Activated naive CD4-positive, alpha-beta T cell (primary cell): ENCODE data around the gene LPAR1.
"Not testable (repeated sequence)": the region's sequence is repeated elsewhere in the genome, so short reads cannot be mapped to it uniquely, and the experiment has no call there.

Experiments used
- DNase-seq, 4 experiments: peaks; one replicate each; lab custom pipeline; 2025; lab: John Stamatoyannopoulos, UW

The LPAR1 gene

GRCh38 chr9:111038331-111039230 lies at the start of gene LPAR1:
Gene LPAR1 (minus strand): TSS chr9:111038470. CDS start chr9:110972117, 66,353 bp downstream.
- no peak for DNase-seq

GRCh38 chr9:111078391-111079038 lies 40.2 kb upstream of the LPAR1 start:
- no peak for DNase-seq

GRCh38 chr9:111076519-111076918 lies 38.2 kb upstream of the LPAR1 start:
- no peak for DNase-seq

- no peak for DNase-seq
These were observed 37.8 kb upstream of the LPAR1 start for GRCh38 chr9:111076042-111076441.

- no peak for DNase-seq
These were observed 36.1 kb upstream of the LPAR1 start for GRCh38 chr9:111074395-111074794.

GRCh38 chr9:111069183-111069582 lies 30.9 kb upstream of the LPAR1 start:
- DNase-seq: no peak

GRCh38 chr9:111068771-111069170 lies 30.5 kb upstream of the LPAR1 start:
- no peak for DNase-seq

GRCh38 chr9:111068383-111068730 lies 30.1 kb upstream of the LPAR1 start:
- no peak for DNase-seq

GRCh38 chr9:111066468-111066867 lies 28.2 kb upstream of the LPAR1 start:
- no peak for DNase-seq

- DNase-seq: no peak
These were observed 27.1 kb upstream of the LPAR1 start for GRCh38 chr9:111065414-111065813.

- no peak for DNase-seq
These were observed 26.0 kb upstream of the LPAR1 start for GRCh38 chr9:111064160-111064837.

- no peak for DNase-seq
These were observed 25.1 kb upstream of the LPAR1 start for GRCh38 chr9:111063332-111063731.

GRCh38 chr9:111058166-111058565 lies 19.9 kb upstream of the LPAR1 start:
- DNase-seq: no peak

GRCh38 chr9:111056538-111056937 lies 18.3 kb upstream of the LPAR1 start:
- DNase-seq: no peak

- DNase-seq: no peak
These were observed 14.5 kb upstream of the LPAR1 start for GRCh38 chr9:111052791-111053190.

GRCh38 chr9:111051400-111051799 lies 13.1 kb upstream of the LPAR1 start:
- no peak for DNase-seq

- DNase-seq: no peak
These were observed 12.5 kb upstream of the LPAR1 start for GRCh38 chr9:111050819-111051218.

- DNase-seq: not testable (repeated sequence)
These were observed 9.0 kb upstream of the LPAR1 start for GRCh38 chr9:111047287-111047686.

- no peak for DNase-seq
These were observed 3.6 kb upstream of the LPAR1 start for GRCh38 chr9:111041902-111042301.

GRCh38 chr9:111040494-111040893 lies 2.2 kb upstream of the LPAR1 start:
- DNase-seq: no peak

GRCh38 chr9:111039231-111039906 lies 1.1 kb upstream of the LPAR1 start:
- no peak for DNase-seq

GRCh38 chr9:111037708-111038330 lies 451 bp downstream of the LPAR1 start:
- DNase-seq: no peak
